K562 (cell line): ENCODE measurements around the gene SLC35A1. TPM values are rescaled to one million over a fixed set of nuclear protein-coding genes. Genes with fewer than 3 reads are reported as not detected.

Experiments
- ATAC-seq: fragments of 200-7000 bp; cut with Tn5 transposase; 3 replicates; pipeline ENCODE4 v1.9.1; 2020; ENCODE audit warnings: moderate library complexity
- BruUV-seq: library from RNA; stranded (reverse); fragments of 400-500 nt; replicated peaks from 2 replicates; lab custom pipeline; 2021; lab: Mats Ljungman, UMichigan
- CTCF ChIA-PET: fragments of 300-600 bp; formaldehyde crosslinking; extraction: SDS; loops from one replicate; lab custom pipeline; 2021; ENCODE audit warnings: low intra/inter-chr PET ratio; lab: Yijun Ruan, JAX
- POLR2A ChIA-PET: fragments of 300-600, 350-650 bp; sonication (Branson Sonifier 250); formaldehyde crosslinking; extraction: SDS; loops from one replicate; lab custom pipeline; 2021; ENCODE audit warnings: antibody characterized with exemption, inconsistent platforms; lab: Yijun Ruan, JAX
- DNase-seq, 4 experiments: peaks; one replicate each; pipeline versions ENCODE4 v3.0.0 to v3.0.0-alpha.2; 2011 to 2018; ENCODE audit warnings: low spot score in 3 of 4, mixed read lengths in 3 of 4; ENCODE audit errors: extremely low read depth in 1 of 4
- FAIRE-seq: peaks from 2 replicates; lab custom pipeline; 2011; peaks lifted over from hg19 to GRCh38; lab: Jason Lieb, UNC
- H2AFZ ChIP-seq: 2 replicates; pipeline ENCODE4 v1.6.0; 2011; ENCODE audit warnings: low read depth, low read length, control low read depth, inconsistent platforms
- H3K27ac ChIP-seq: fragments of 200-600 bp; 3 replicates; pipeline ENCODE4 v1.8.0; 2011; ENCODE audit warnings: low read depth, mild to moderate bottlenecking, control low read depth, inconsistent platforms, low read length, moderate library complexity, mixed read lengths; ENCODE audit errors: extremely low read depth
- H3K27me3 ChIP-seq, 2 experiments: fragments of 300-600 bp in 1 of 2; 2 replicates in 1 of 2; 3 replicates in 1 of 2; pipeline versions ENCODE4 v1.6.0 to v1.8.0; 2011; ENCODE audit warnings: inconsistent platforms in 2 of 2, low read length in 2 of 2, mild to moderate bottlenecking in 1 of 2, mixed read lengths in 1 of 2, moderate library complexity in 1 of 2; ENCODE audit not compliant: control insufficient read depth in 2 of 2, insufficient read depth in 2 of 2
- H3K36me3 ChIP-seq: fragments of 300-600 bp; 3 replicates; pipeline ENCODE4 v1.8.0; 2011; ENCODE audit warnings: mild to moderate bottlenecking, low read length, inconsistent platforms; ENCODE audit not compliant: control insufficient read depth, insufficient read depth
- H3K4me1 ChIP-seq, 2 experiments: fragments of 200-600 bp in 1 of 2; replicated peaks in 1 of 2; 2 replicates in 1 of 2; 3 replicates in 1 of 2; pipeline versions ENCODE4 v1.5.1 to v1.8.0; 2011; ENCODE audit warnings: inconsistent platforms in 2 of 2, low read length in 2 of 2, mild to moderate bottlenecking in 1 of 2, mixed read lengths in 1 of 2, moderate library complexity in 1 of 2; ENCODE audit not compliant: control insufficient read depth in 2 of 2, insufficient read depth in 2 of 2
- H3K4me2 ChIP-seq: 2 replicates; pipeline ENCODE4 v1.6.1; 2011; ENCODE audit warnings: low read length, control low read depth, inconsistent platforms, mixed read lengths; ENCODE audit not compliant: insufficient read depth
- H3K4me3 ChIP-seq: fragments of 200-600 bp; sonication (generic), shearing (Covaris generic); 2 replicates; pipeline ENCODE4 v1.5.1; 2016; ENCODE audit warnings: control low read depth, inconsistent platforms
- H3K79me2 ChIP-seq: fragments of 200-600 bp; 3 replicates; pipeline ENCODE4 v1.8.0; 2011; ENCODE audit warnings: low read length, inconsistent platforms; ENCODE audit not compliant: control insufficient read depth, insufficient read depth
- H3K9ac ChIP-seq, 2 experiments: 2 replicates each; pipeline versions ENCODE4 v1.6.0 to v1.6.1; 2011; ENCODE audit warnings: low read depth in 2 of 2, low read length in 2 of 2, control low read depth in 1 of 2, inconsistent platforms in 1 of 2, mild to moderate bottlenecking in 1 of 2, mixed read lengths in 1 of 2; ENCODE audit not compliant: insufficient read depth in 1 of 2
- H3K9me1 ChIP-seq: one replicate; pipeline ENCODE4 v1.6.0; 2011; ENCODE audit warnings: inconsistent platforms, mild to moderate bottlenecking, low read length, moderate library complexity; ENCODE audit not compliant: control insufficient read depth, insufficient read depth
- H3K9me3 ChIP-seq: replicated peaks from 2 replicates; pipeline ENCODE4 v1.5.1; 2011; ENCODE audit warnings: low read depth, low read length, inconsistent platforms; ENCODE audit not compliant: control insufficient read depth, insufficient read depth
- H4K20me1 ChIP-seq: replicated peaks from 2 replicates; pipeline ENCODE4 v1.6.1; 2011; ENCODE audit warnings: low read length, inconsistent platforms, mixed read lengths; ENCODE audit not compliant: control insufficient read depth, insufficient read depth
- CBFA2T3 ChIP-seq: fragments of 450-650 bp; IDR thresholded peaks from 2 replicates; pipeline ENCODE4 v1.6.1; 2017
- CCNT2 ChIP-seq: IDR thresholded peaks from 2 replicates; pipeline ENCODE4 v1.6.1; 2011; ENCODE audit warnings: borderline replicate concordance, low read depth, mild to moderate bottlenecking, moderate library complexity, mixed read lengths, low read length; ENCODE audit not compliant: insufficient read length; ENCODE audit errors: extremely low read depth
- DPF2 ChIP-seq: fragments of 450-650 bp; IDR thresholded peaks from 2 replicates; pipeline ENCODE4 v1.6.1; 2016
- EP400 ChIP-seq: fragments of 450-650 bp; IDR thresholded peaks from 2 replicates; pipeline ENCODE4 v1.6.1; 2017; ENCODE audit warnings: antibody characterized with exemption, mild to moderate bottlenecking, moderate library complexity
- L3MBTL2 ChIP-seq: fragments of 450-650 bp; IDR thresholded peaks from 2 replicates; pipeline ENCODE4 v1.6.1; 2016; ENCODE audit warnings: mild to moderate bottlenecking, moderate library complexity
- MEIS2 ChIP-seq: fragments of 450-650 bp; IDR thresholded peaks from 2 replicates; pipeline ENCODE4 v1.6.1; 2014; ENCODE audit warnings: mild to moderate bottlenecking; ENCODE audit not compliant: partially characterized antibody
- SIRT6 ChIP-seq: IDR thresholded peaks from one replicate; pipeline ENCODE4 v1.6.1; 2012; ENCODE audit warnings: low read depth, mild to moderate bottlenecking, control low read depth, inconsistent platforms, low read length, moderate library complexity
- SRF ChIP-seq, 2 experiments: fragments of 250-450, 450-650 bp in 1 of 2; sonication (Bioruptor Pico) in 1 of 2; sonication (generic) in 1 of 2; formaldehyde crosslinking; IDR thresholded peaks; 2 replicates each; pipeline versions ENCODE4 v1.5.0 to v1.5.1; 2020 to 2022; ENCODE audit warnings: mild to moderate bottlenecking in 1 of 2, missing genetic modification reagents in 1 of 2
- TCF3 ChIP-seq: sonication (generic); formaldehyde crosslinking; IDR thresholded peaks from 2 replicates; pipeline ENCODE4 v1.4.0; 2020; ENCODE audit warnings: mild to moderate bottlenecking, missing genetic modification reagents
- ZNF184 ChIP-seq: sonication (generic); formaldehyde crosslinking; IDR thresholded peaks from 2 replicates; pipeline ENCODE4 v1.5.0; 2020; ENCODE audit warnings: missing genetic modification reagents
- ZNF436 ChIP-seq: fragments of 250-450, 450-650 bp; sonication (Bioruptor Pico); formaldehyde crosslinking; IDR thresholded peaks from 2 replicates; pipeline ENCODE4 v1.7.0; 2020; ENCODE audit warnings: mild to moderate bottlenecking
- ZNF79 ChIP-seq: fragments of 250-450 bp; sonication (Bioruptor Pico); IDR thresholded peaks from 2 replicates; pipeline ENCODE4 v1.4.0; 2020; ENCODE audit warnings: low read depth, mild to moderate bottlenecking, moderate library complexity
- WGBS: fragments of 100-300 bp; shearing (Covaris generic); methylation state at CpG from one replicate; pipeline ENCODE4 v1.1.6; 2016; ENCODE audit warnings: low coverage, mixed read lengths; ENCODE audit not compliant: insufficient coverage; ENCODE audit errors: missing lambda C conversion rate; 5-methylcytosine and 5-hydroxymethylcytosine counted together
- in situ Hi-C: fragments of 300-500 bp; cut with MboI; formaldehyde crosslinking; loops from 4 replicates; pipeline ENCODE4 v1.15.0; 2018; ENCODE audit warnings: inconsistent platforms, mixed read lengths
- intact Hi-C: fragments of 100-400 bp; cut with micrococcal nuclease; formaldehyde crosslinking; loops from 2 replicates; pipeline ENCODE4 v1.14.2; 2022
- polyA plus RNA-seq, 8 experiments: library from polyadenylated mRNA; depleted of rRNA in 4 of 8; stranded (reverse) in 5 of 8; unstranded in 3 of 8; fragments of >200 nt; fragmentation: Nextera tagmentation in 2 of 8; fragmentation: Illumina TruSeq in 1 of 8; extraction: Ambion mirVana in 2 of 8; extraction: Trizol in 1 of 8; gene quantifications; 2 replicates each; pipeline versions ENCODE4 v1.2.1 to v1.2.3, GENCODE V29; 2011 to 2014; ENCODE audit warnings: inconsistent platforms in 1 of 8, missing spikeins in 1 of 8
- total RNA-seq, 7 experiments: library from RNA; depleted of rRNA in 6 of 7; stranded (reverse); fragments of >200 nt in 6 of 7; fragmentation: Illumina TruSeq in 2 of 7; extraction: Trizol in 2 of 7; gene quantifications; 2 replicates each; pipeline versions ENCODE4 v1.2.1 to v1.2.3, GENCODE V29; 2011 to 2021; ENCODE audit warnings: low replicate concordance in 1 of 7
- TF ChIP-seq, protein P1 (sequence below), 2 experiments: IDR thresholded peaks in 1 of 2; conservative IDR thresholded peaks in 1 of 2; 2 replicates each; pipeline ENCODE4 v1.6.1; 2016; ENCODE audit warnings: low read depth in 2 of 2, mild to moderate bottlenecking in 1 of 2, missing compliant biosample characterization in 1 of 2, missing genetic modification characterization in 1 of 2, moderate library complexity in 1 of 2
- TF ChIP-seq, protein P2 (sequence below), 2 experiments: fragments of 450-650 bp in 1 of 2; sonication (generic) in 1 of 2; formaldehyde crosslinking in 1 of 2; IDR thresholded peaks in 1 of 2; conservative IDR thresholded peaks in 1 of 2; 2 replicates each; pipeline versions ENCODE4 v1.6.1 to v1.8.1; 2016 to 2023; ENCODE audit warnings: mild to moderate bottlenecking in 2 of 2, moderate library complexity in 2 of 2, inconsistent platforms in 1 of 2, missing genetic modification reagents in 1 of 2
- TF ChIP-seq, protein P3 (sequence below): sonication (generic); IDR thresholded peaks from 2 replicates; pipeline ENCODE4 v1.6.1; 2016
- TF ChIP-seq, protein P4 (sequence below), 2 experiments: fragments of 450-650 bp; conservative IDR thresholded peaks; 2 replicates each; pipeline ENCODE4 v1.6.1; 2017; ENCODE audit warnings: mild to moderate bottlenecking in 2 of 2, moderate library complexity in 2 of 2

The SLC35A1 gene
- total and polyA plus RNA-seq, 9 of the 15 experiments (the other 6 are each of a cell fraction or from before 2014, with no cell fraction given): 7.5 to 37.1 (median 14.9) TPM

DNA sequence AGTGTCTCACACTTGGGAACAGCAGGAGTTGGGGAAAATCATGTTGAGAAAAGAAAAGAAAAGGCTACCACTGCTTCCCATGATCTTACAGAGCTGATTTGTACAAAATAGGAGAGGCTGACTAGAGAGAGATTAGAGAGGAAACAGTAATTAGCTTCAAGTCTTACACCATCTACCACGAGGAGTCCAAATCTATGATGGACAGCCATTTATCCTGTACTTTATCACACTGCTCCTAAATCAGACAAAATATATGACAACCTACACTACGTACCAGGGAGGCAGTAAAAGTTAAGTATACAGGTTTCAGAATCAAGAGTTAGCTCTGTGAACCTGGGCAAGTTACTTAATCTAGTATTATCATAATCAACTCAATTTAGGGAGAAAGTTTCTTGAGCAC, 79.0 kb downstream of the SLC35A1 start:
- BruUV-seq: no TSS peak
- CTCF ChIA-PET: no interaction called here
- intact Hi-C loops: no loop called here
- TF ChIP-seq TCF3 (CRISPR knock-in tag) (peak; percentile 18; the same call in 1 of the 2 replicates), EP400 (peak; percentile 59), MEIS2 (peak; percentile 76), L3MBTL2 (peak; percentile 25; the same call in 1 of the 2 replicates), ZNF184 (no peak), SRF (CRISPR knock-in tag; IDR thresholded peaks at IDR 0.05) (peak in 1 of 2 experiments; percentile 64; a peak in 1 of 4 replicates), CBFA2T3 (0 out of 2 replicates have a peak, but pooled peaks have one; percentile 6), DPF2 (peak; percentile 25; the same call in 1 of the 2 replicates), ZNF436 (CRISPR knock-in tag) (no peak), SIRT6 (no peak), ZNF79 (CRISPR knock-in tag) (no peak), CCNT2 (peak; percentile 15)
- TF ChIP-seq, protein P1, sequence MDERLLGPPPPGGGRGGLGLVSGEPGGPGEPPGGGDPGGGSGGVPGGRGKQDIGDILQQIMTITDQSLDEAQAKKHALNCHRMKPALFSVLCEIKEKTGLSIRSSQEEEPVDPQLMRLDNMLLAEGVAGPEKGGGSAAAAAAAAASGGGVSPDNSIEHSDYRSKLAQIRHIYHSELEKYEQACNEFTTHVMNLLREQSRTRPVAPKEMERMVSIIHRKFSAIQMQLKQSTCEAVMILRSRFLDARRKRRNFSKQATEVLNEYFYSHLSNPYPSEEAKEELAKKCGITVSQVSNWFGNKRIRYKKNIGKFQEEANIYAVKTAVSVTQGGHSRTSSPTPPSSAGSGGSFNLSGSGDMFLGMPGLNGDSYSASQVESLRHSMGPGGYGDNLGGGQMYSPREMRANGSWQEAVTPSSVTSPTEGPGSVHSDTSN (CRISPR knock-in tag; IDR thresholded peaks at IDR 0.05; ENCODE audit: low read depth): no peak
- TF ChIP-seq, protein P1 (tag; conservative IDR thresholded peaks at IDR 0.05; ENCODE audit: low read depth): peak; percentile 82
- TF ChIP-seq, protein P2, sequence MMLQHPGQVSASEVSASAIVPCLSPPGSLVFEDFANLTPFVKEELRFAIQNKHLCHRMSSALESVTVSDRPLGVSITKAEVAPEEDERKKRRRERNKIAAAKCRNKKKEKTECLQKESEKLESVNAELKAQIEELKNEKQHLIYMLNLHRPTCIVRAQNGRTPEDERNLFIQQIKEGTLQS (IDR thresholded peaks at IDR 0.05): no peak
- TF ChIP-seq, protein P2 (CRISPR knock-in tag; conservative IDR thresholded peaks at IDR 0.05): no peak
- TF ChIP-seq, protein P3, sequence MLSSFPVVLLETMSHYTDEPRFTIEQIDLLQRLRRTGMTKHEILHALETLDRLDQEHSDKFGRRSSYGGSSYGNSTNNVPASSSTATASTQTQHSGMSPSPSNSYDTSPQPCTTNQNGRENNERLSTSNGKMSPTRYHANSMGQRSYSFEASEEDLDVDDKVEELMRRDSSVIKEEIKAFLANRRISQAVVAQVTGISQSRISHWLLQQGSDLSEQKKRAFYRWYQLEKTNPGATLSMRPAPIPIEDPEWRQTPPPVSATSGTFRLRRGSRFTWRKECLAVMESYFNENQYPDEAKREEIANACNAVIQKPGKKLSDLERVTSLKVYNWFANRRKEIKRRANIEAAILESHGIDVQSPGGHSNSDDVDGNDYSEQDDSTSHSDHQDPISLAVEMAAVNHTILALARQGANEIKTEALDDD: peak; percentile 81
- TF ChIP-seq, protein P4, sequence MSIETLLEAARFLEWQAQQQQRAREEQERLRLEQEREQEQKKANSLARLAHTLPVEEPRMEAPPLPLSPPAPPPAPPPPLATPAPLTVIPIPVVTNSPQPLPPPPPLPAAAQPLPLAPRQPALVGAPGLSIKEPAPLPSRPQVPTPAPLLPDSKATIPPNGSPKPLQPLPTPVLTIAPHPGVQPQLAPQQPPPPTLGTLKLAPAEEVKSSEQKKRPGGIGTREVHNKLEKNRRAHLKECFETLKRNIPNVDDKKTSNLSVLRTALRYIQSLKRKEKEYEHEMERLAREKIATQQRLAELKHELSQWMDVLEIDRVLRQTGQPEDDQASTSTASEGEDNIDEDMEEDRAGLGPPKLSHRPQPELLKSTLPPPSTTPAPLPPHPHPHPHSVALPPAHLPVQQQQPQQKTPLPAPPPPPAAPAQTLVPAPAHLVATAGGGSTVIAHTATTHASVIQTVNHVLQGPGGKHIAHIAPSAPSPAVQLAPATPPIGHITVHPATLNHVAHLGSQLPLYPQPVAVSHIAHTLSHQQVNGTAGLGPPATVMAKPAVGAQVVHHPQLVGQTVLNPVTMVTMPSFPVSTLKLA (conservative IDR thresholded peaks at IDR 0.05): 0 out of 4 replicates have a peak, but pooled peaks of 1 of the 2 experiments have one; percentile 7

More for the DNA sequence above, 79.0 kb downstream of the SLC35A1 start:
- Histone ChIP-seq H3K27ac (peak overlapping the region; percentile 33; the same call in 1 of the 3 replicates), H3K27me3 (no peaks in the 10 kb centered on the region), H3K4me1 (peaks cover 2 to 9% of the 10 kb centered on the region in 2 experiments; a peak in 2 of 5 replicates), H3K9ac (no peak overlapping the region; a peak in 1 of 4 replicates), H3K9me3 (no peaks in the 10 kb centered on the region), H3K4me2 (no peak overlapping the region), H3K36me3 (peaks cover 64% of the 10 kb centered on the region), H3K79me2 (0 out of 3 replicates have a peak, but pooled peaks cover 2% of the 10 kb centered on the region), H3K4me3 (no peak overlapping the region), H3K9me1 (no peaks in the 10 kb centered on the region), H2AFZ (no peak overlapping the region), H4K20me1 (no peaks in the 10 kb centered on the region)
- POLR2A ChIA-PET: no interaction called here
- ATAC-seq (peak; percentile 78), FAIRE-seq (no peak), DNase-seq (peak in 1 of 4 experiments; percentile 4)
- WGBS: 8% methylated on average over 2 of the region's 2 CpGs
- in situ Hi-C loops: no loop called here
